HEK293 (cell line): ENCODE data around the gene GRB2.

Experiments used
- ZBTB1 ChIP-seq: fragments of 450-650 bp; formaldehyde crosslinking; IDR thresholded peaks from 2 replicates; pipeline ENCODE4 v1.5.1; 2016; ENCODE audit warnings: missing biosample characterization, missing genetic modification characterization
- ZNF514 ChIP-seq: fragments of 450-650 bp; formaldehyde crosslinking; IDR thresholded peaks from 2 replicates; pipeline ENCODE4 v1.5.1; 2016; ENCODE audit warnings: missing biosample characterization, missing genetic modification characterization

DNA sequence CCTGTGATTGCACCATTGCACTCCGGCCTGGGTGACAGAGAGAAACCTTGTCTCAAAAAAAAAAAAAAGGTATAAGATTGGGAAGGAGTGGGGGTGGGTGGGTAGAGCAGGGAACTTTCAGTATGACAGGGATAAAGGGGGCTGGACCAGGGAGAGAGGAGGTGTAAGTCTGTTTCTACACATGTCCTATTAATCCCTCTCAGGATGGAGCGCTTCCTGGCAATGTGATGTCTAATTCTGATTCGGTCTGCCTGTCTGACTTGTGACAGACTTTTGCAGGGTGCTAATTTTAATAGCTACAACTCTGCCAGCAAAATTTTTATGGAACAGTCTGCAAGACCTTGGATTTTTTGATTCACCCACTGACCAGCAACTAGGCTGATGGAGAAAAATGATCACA, 62.5 kb downstream of the GRB2 start:
- TF ChIP-seq ZNF514 (no peak), ZBTB1 (tag by site-specific recombination) (no peak)
